ENCODE measurements around the gene GTSF1L. TPM values are rescaled to one million over a fixed set of nuclear protein-coding genes. Genes with fewer than 3 reads are reported as not detected.

Gene GTSF1L
- total RNA-seq (not detected), polyA plus RNA-seq (not detected)
- long read RNA-seq, donor 1 = 0 reads
- long read RNA-seq, donor 2 = 0 reads
- long read RNA-seq, donor 3 = 0 reads

DNA sequence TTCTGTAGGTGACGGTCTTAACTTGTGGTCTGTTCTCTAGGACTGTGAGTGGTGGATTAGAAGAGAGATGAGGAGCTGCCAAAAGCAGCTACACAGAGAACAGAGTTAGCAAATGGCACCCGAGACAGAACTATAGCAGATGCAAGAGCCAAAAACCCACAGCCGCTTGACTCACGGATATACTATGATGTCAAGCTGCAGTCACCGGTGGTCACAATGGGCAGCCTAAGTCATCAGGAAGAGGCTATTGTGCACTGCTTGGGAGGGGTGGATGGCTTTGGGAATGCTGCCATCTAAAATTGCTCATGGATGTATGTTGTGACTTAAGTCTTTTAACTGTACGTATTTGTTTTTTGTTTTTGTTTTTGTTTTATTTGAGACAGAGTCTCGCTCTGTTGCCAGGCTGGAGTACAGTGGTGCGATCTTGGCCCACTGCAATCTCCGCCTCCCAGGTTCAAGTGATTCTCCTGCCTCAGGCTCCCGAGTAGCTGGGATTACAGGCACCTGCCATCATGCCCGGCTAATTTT is at the start of gene GTSF1L:
Gene GTSF1L, minus strand, starts transcription at position 192 of the 528 bp plus-strand sequence. CDS start 308 bp downstream, outside the sequence.
- Histone ChIP-seq H3K4me1 (peaks cover 0 to 7% (median 0%) of the 10 kb centered on the region in 9 donors), H3K4me3 (no peak within 1 kb of the TSS), H3K27ac (peak within 1 kb of the TSS in 2 of 10 donors; percentile 44 to 48), H3K27me3 (peaks cover 0 to 12% (median 0%) of the 10 kb centered on the region in 7 donors), H3K9me3 (peaks cover 0 to 6% (median 0%) of the 10 kb centered on the region in 11 donors), H3K36me3 (no peaks in the 10 kb centered on the region)
- intact Hi-C loops (cut with DNase I) = no loop called here
- peak in 5 of 8 donors; percentile 55 to 89 (median 64) for ATAC-seq
- DNase-seq = peak in 1 of 2 donors; percentile 15
- TF ChIP-seq, protein P1, sequence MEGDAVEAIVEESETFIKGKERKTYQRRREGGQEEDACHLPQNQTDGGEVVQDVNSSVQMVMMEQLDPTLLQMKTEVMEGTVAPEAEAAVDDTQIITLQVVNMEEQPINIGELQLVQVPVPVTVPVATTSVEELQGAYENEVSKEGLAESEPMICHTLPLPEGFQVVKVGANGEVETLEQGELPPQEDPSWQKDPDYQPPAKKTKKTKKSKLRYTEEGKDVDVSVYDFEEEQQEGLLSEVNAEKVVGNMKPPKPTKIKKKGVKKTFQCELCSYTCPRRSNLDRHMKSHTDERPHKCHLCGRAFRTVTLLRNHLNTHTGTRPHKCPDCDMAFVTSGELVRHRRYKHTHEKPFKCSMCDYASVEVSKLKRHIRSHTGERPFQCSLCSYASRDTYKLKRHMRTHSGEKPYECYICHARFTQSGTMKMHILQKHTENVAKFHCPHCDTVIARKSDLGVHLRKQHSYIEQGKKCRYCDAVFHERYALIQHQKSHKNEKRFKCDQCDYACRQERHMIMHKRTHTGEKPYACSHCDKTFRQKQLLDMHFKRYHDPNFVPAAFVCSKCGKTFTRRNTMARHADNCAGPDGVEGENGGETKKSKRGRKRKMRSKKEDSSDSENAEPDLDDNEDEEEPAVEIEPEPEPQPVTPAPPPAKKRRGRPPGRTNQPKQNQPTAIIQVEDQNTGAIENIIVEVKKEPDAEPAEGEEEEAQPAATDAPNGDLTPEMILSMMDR (IDR thresholded peaks at IDR 0.05) = no peak
- 75 to 80% methylated on average over 11 of the region's 11 CpGs for WGBS, 2 donors

DNA sequence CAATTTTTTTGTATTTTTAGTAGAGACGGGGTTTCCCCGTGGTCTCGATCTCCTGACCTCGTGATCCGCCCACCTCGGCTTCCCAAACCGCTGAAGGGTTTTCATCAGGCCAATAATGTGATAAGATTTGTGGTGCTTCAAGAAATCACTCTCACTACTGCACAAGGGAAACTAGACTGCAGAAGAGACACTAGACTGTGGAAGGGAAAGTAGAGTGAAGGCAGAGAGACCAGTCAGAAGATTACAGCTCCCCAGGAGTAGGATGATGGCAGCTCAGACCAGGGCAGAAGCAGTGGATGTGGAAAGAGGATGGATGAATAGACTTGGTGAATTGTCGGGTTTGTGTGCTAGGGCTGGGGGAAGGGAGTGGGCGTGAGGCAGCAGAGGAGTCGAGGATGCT is 48.0 kb upstream of the GTSF1L start:
- H3K27me3 ChIP-seq = peaks cover 0 to 36% (median 4%) of the 10 kb centered on the region in 7 donors
- no peak overlapping the region for H3K4me3 ChIP-seq
- no peak overlapping the region for H3K27ac ChIP-seq
- TF ChIP-seq, protein P1 (IDR thresholded peaks at IDR 0.05) = no peak
- WGBS, 2 donors = 86% methylated on average over 10 of the region's 10 CpGs
- intact Hi-C loops (cut with DNase I) = no loop called here
- H3K9me3 ChIP-seq = peaks cover 0 to 29% (median 13%) of the 10 kb centered on the region in 11 donors
- no peaks in the 10 kb centered on the region for H3K4me1 ChIP-seq
- DNase-seq = no peak
- H3K36me3 ChIP-seq = no peaks in the 10 kb centered on the region
- no peak for ATAC-seq

DNA sequence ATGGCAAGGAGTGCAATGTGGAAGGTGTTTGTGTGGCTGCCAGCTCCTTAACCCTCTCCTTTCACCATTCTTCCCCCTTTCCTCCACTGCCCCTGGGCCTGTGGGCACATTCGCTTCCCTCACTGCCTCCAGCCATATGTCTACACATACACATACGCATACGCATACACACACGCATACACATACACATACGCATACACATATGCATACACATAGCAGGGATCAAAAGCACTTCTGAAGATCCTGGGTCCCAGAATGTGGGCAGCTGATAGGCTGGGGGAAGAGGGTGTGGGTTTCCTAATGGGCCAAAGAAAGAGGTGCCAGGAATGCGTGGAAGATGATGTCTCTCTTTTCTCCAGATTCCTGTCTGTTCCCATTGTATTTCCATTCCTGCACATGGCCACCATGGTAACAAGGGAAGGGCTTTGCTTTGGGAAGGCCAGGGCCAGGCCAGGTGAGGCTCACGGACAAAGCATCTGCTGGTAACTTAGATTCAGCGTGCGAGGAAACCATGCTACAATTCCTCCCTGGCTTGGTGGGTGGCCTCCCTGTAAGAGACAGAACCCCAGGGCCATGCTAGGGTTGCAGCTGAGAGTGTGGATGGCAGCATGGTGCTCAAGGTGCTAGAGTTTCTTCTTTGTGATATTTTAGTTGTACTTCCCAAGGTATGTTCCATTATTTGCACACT is 44.8 kb upstream of the GTSF1L start:
- 92% methylated on average over 9 of the region's 9 CpGs for WGBS, 2 donors
- H3K27me3 ChIP-seq = peaks cover 0 to 41% (median 4%) of the 10 kb centered on the region in 7 donors
- H3K27ac ChIP-seq = no peak overlapping the region
- ATAC-seq = no peak
- intact Hi-C loops (cut with DNase I) = no loop called here
- TF ChIP-seq, protein P1 (IDR thresholded peaks at IDR 0.05) = no peak
- H3K4me3 ChIP-seq = no peak overlapping the region
- peaks cover 0 to 9% (median 5%) of the 10 kb centered on the region in 9 donors for H3K4me1 ChIP-seq
- DNase-seq = no peak
- no peaks in the 10 kb centered on the region for H3K9me3 ChIP-seq
- no peaks in the 10 kb centered on the region for H3K36me3 ChIP-seq

DNA sequence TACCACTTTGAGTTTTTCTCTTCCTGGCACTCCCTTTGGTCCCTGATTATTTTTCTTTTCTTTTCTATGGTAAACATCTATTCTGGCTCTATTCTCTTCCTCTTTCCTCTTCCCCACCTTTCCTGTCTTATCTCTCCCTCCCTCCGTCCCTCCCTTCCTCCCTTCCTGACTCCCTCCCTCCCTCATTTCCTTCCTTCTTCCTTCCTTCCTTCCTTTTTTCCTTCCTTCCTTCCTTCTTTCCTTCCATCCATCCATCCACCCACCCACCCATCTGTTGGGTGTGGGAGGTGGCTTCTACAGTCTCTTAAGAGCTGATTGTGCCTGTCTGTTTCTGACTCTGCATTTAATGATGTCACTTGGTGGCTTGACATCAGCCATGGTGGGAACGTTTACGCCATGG is 43.5 kb upstream of the GTSF1L start:
- Histone ChIP-seq H3K27me3 (peaks cover 0 to 48% (median 4%) of the 10 kb centered on the region in 7 donors), H3K4me3 (no peak overlapping the region), H3K4me1 (peaks cover 0 to 15% (median 7%) of the 10 kb centered on the region in 9 donors), H3K9me3 (no peaks in the 10 kb centered on the region), H3K27ac (no peak overlapping the region), H3K36me3 (no peaks in the 10 kb centered on the region)
- ATAC-seq (no peak), DNase-seq (no peak)
- intact Hi-C loops (cut with DNase I) = no loop called here
- TF ChIP-seq, protein P1 (IDR thresholded peaks at IDR 0.05) = no peak
- 49 to 54% methylated on average over 3 of the region's 3 CpGs for WGBS, 2 donors
